Endodermal cell (in vitro differentiated cells): ENCODE results near the gene MRPS10. TPM values are rescaled to one million over a fixed set of nuclear protein-coding genes. Genes with fewer than 3 reads are reported as not detected.
A peak's percentile ranks its signal among the peaks of the same experiment; 100 is the strongest.

Source experiments
- DNase-seq: peaks from one replicate; pipeline ENCODE4 v3.0.0-alpha.2; 2017
- H3K27ac ChIP-seq: 2 replicates; pipeline ENCODE4 v1.5.1; 2013; ENCODE audit warnings: mild to moderate bottlenecking, low read depth, low read length, moderate library complexity
- H3K27me3 ChIP-seq: 2 replicates; pipeline ENCODE4 v1.6.1; 2013; ENCODE audit warnings: mild to moderate bottlenecking, low read length, moderate library complexity; ENCODE audit not compliant: insufficient read depth, control insufficient read depth, poor library complexity, severe bottlenecking
- H3K36me3 ChIP-seq: 2 replicates; pipeline ENCODE4 v1.7.0; 2013; ENCODE audit warnings: mild to moderate bottlenecking, low read length, moderate library complexity; ENCODE audit not compliant: control insufficient read depth, insufficient read depth
- H3K4me1 ChIP-seq: one replicate; pipeline ENCODE4 v1.7.0; 2013; ENCODE audit warnings: low read length; ENCODE audit not compliant: control insufficient read depth, insufficient read depth
- H3K4me3 ChIP-seq: 2 replicates; pipeline ENCODE4 v1.5.1; 2013; ENCODE audit warnings: mild to moderate bottlenecking, low read length, moderate library complexity
- H3K9ac ChIP-seq: 2 replicates; pipeline ENCODE4 v1.6.1; 2013; ENCODE audit warnings: mild to moderate bottlenecking, low read length, moderate library complexity; ENCODE audit not compliant: poor library complexity, severe bottlenecking; ENCODE audit errors: extremely low read depth
- H3K9me3 ChIP-seq: 2 replicates; pipeline ENCODE4 v1.6.1; 2013; ENCODE audit warnings: mild to moderate bottlenecking, low read length, moderate library complexity; ENCODE audit not compliant: control insufficient read depth
- H3K27ac Mint-ChIP-seq: 2 replicates; pipeline ENCODE4 v1.8.0; 2020; ENCODE audit warnings: mixed read lengths
- H3K27me3 Mint-ChIP-seq: 2 replicates; pipeline ENCODE4 v1.8.0; 2021; ENCODE audit warnings: mild to moderate bottlenecking, mixed read lengths; ENCODE audit not compliant: insufficient read depth
- H3K36me3 Mint-ChIP-seq: 2 replicates; pipeline ENCODE4 v1.8.0; 2020; ENCODE audit warnings: low read depth, mixed read lengths
- H3K4me1 Mint-ChIP-seq: 2 replicates; pipeline ENCODE4 v1.8.0; 2020; ENCODE audit warnings: mixed read lengths
- H3K4me3 Mint-ChIP-seq: 2 replicates; pipeline ENCODE4 v1.8.0; 2020; ENCODE audit warnings: mild to moderate bottlenecking, moderate library complexity, mixed read lengths
- H3K9me3 Mint-ChIP-seq: 2 replicates; pipeline ENCODE4 v1.8.0; 2020; ENCODE audit warnings: mild to moderate bottlenecking, mixed read lengths
- WGBS, 2 experiments: methylation state at CpG; one replicate each; pipeline versions ENCODE4 v1.1.5 to v1.1.7; 2013; ENCODE audit warnings: missing lambda C conversion rate in 2 of 2, mixed read lengths in 1 of 2; ENCODE audit not compliant: insufficient coverage in 1 of 2, insufficient read length in 1 of 2; 5-methylcytosine and 5-hydroxymethylcytosine counted together
- total RNA-seq, 2 donors: library from RNA; stranded (reverse); fragmentation: NEBNext Ultra II Directional in 1 of 2; extraction: Animal tissue kit (Norgen Biotek cat#: 25700) in 1 of 2; gene quantifications; 2 replicates in 1 of 2; 3 replicates in 1 of 2; pipeline ENCODE4 v1.2.1, GENCODE V29; 2021
- TF ChIP-seq, protein P1 (sequence below): fragments of 200-600 bp; sonication (generic); conservative IDR thresholded peaks from 2 replicates; pipeline ENCODE4 v1.5.0; 2021; ENCODE audit warnings: antibody characterized with exemption, mild to moderate bottlenecking

Gene MRPS10
- total RNA-seq, 2 donors from 2014 or later, result 33.4 to 39.6 TPM

DNA sequence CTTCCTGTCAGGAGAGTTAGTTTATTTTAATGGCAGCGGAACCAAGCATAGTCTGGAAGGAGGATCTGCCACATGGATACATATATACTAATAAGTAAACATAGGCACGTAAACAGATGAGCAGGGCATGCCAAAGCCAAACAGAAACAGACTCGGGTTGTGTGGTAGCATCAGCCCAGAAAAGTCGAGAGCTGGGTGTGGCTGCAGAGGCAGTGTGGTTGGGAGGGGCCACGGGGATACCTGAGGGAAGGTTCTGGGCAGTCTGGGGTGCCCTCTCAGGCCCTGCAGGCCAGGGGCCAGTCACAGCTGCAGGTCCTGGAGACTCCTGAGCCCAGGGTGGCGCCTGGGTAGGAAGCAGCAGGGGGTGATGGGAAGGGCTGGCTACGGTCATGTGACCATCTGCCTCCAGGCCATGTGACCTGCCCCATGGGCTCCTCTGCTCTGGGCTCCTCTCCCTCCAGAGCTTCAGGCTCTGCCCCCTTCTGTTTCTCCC lies 42.8 kb upstream of the MRPS10 start:
- peak; percentile 77 for DNase-seq
- no peaks in the 10 kb centered on the region for H3K9me3 ChIP-seq
- 88 to 96% methylated on average over 3 to 7 of the region's 7 CpGs for WGBS, 2 experiments
- Mint-ChIP-seq H3K9me3 (no peaks in the 10 kb centered on the region), H3K27me3 (no peaks in the 10 kb centered on the region), H3K36me3 (no peaks in the 10 kb centered on the region), H3K4me3 (no peak overlapping the region), H3K27ac (no peak overlapping the region), H3K4me1 (peaks cover 23% of the 10 kb centered on the region)
- no peaks in the 10 kb centered on the region for H3K27me3 ChIP-seq
- H3K4me3 ChIP-seq, result no peak overlapping the region
- no peak overlapping the region for H3K27ac ChIP-seq
- no peaks in the 10 kb centered on the region for H3K36me3 ChIP-seq
- TF ChIP-seq, protein P1, sequence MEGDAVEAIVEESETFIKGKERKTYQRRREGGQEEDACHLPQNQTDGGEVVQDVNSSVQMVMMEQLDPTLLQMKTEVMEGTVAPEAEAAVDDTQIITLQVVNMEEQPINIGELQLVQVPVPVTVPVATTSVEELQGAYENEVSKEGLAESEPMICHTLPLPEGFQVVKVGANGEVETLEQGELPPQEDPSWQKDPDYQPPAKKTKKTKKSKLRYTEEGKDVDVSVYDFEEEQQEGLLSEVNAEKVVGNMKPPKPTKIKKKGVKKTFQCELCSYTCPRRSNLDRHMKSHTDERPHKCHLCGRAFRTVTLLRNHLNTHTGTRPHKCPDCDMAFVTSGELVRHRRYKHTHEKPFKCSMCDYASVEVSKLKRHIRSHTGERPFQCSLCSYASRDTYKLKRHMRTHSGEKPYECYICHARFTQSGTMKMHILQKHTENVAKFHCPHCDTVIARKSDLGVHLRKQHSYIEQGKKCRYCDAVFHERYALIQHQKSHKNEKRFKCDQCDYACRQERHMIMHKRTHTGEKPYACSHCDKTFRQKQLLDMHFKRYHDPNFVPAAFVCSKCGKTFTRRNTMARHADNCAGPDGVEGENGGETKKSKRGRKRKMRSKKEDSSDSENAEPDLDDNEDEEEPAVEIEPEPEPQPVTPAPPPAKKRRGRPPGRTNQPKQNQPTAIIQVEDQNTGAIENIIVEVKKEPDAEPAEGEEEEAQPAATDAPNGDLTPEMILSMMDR, result no peak
- peaks cover 4% of the 10 kb centered on the region for H3K4me1 ChIP-seq
- H3K9ac ChIP-seq, result no peak overlapping the region

DNA sequence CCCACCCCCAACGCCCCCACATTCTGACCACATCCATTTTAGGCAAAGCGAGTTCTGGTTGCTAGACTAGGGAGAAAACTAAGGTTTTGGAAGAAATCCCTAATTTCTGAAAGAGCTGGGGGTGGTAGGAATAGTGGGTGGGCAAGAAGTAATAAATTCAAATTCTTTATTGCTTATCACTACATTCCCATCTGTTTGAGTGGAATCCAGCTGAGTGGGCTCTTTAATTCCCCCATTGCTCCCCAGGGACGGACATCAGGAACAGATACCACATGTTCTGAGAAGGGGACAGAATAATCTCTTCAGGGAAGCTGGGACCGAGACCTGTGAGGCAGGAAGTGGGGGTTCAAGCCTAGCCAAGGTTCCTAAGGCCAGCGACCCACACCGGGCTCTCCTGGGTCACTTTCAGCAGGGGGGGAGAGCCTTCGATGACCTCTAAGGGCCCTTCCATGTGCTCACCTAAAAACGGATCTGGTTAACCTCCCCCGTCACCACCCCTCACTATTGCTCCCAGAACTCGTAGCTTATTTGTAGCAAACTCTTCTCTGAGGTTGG lies 42.3 kb upstream of the MRPS10 start:
- peaks cover 23% of the 10 kb centered on the region for H3K4me1 Mint-ChIP-seq
- Histone ChIP-seq H3K9ac (no peak overlapping the region), H3K4me1 (peaks cover 4% of the 10 kb centered on the region), H3K4me3 (no peak overlapping the region), H3K36me3 (no peaks in the 10 kb centered on the region), H3K27ac (no peak overlapping the region), H3K27me3 (no peaks in the 10 kb centered on the region), H3K9me3 (no peaks in the 10 kb centered on the region)
- H3K27me3 Mint-ChIP-seq, result no peaks in the 10 kb centered on the region
- no peak for DNase-seq
- 90 to 96% methylated on average over 4 to 9 of the region's 10 CpGs for WGBS, 2 experiments
- no peak overlapping the region for H3K4me3 Mint-ChIP-seq
- no peak overlapping the region for H3K27ac Mint-ChIP-seq
- no peaks in the 10 kb centered on the region for H3K9me3 Mint-ChIP-seq
- TF ChIP-seq, protein P1, result no peak
- no peaks in the 10 kb centered on the region for H3K36me3 Mint-ChIP-seq

DNA sequence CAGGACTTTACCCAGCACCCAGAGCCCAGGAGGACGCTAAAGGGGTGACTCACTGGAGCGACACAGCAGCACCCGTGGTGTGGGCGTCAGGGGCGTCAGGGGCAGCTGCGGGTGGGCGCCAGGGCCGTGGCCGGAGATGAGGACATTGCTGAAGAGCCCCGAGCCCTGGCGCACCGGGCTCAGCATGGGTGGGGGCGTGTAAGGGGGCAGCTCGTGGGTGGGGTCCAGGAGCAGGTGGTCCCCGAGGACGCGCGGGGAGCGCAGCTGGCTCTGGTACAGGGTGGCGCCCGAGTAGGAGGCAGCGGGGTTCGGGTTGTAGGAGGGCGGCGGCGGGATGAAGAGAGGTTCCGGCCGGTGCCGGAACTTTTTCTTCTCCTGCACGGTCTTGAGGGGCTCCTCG lies 41.6 kb upstream of the MRPS10 start:
- Histone ChIP-seq H3K9me3 (no peaks in the 10 kb centered on the region), H3K9ac (no peak overlapping the region), H3K4me1 (peaks cover 4% of the 10 kb centered on the region), H3K4me3 (no peak overlapping the region), H3K36me3 (no peaks in the 10 kb centered on the region), H3K27ac (no peak overlapping the region), H3K27me3 (no peaks in the 10 kb centered on the region)
- Mint-ChIP-seq H3K27ac (no peak overlapping the region), H3K4me3 (no peak overlapping the region), H3K4me1 (peaks cover 23% of the 10 kb centered on the region), H3K36me3 (no peaks in the 10 kb centered on the region), H3K9me3 (no peaks in the 10 kb centered on the region), H3K27me3 (no peaks in the 10 kb centered on the region)
- TF ChIP-seq, protein P1, result no peak
- 96% methylated on average over 29 to 31 of the region's 31 CpGs for WGBS, 2 experiments
- no peak for DNase-seq
